ENCODE data around the gene GRK3. TPM values are rescaled to one million over a fixed set of nuclear protein-coding genes. Genes with fewer than 3 reads are reported as not detected.
"Not testable (repeated sequence)": the region's sequence is repeated elsewhere in the genome, so short reads cannot be mapped to it uniquely, and the experiment has no call there.

The GRK3 gene
- total RNA-seq, 1 donor from 2014 or later = 74.9 TPM

- Histone ChIP-seq H3K27me3 (no peaks in the 10 kb centered on the region), H3K4me3 (no peak overlapping the region), H3K4me1 (no peaks in the 10 kb centered on the region), H3K27ac (no peak overlapping the region), H3K36me3 (no peaks in the 10 kb centered on the region), H3K9me3 (no peaks in the 10 kb centered on the region)
- no peak for DNase-seq (ENCODE audit: low spot score in 2 of 2)
- TF ChIP-seq CTCF (IDR thresholded peaks at IDR 0.05) = no peak
- intact Hi-C loops (cut with DNase I) = no loop called here
Observed at GRCh38 chr22:25602445-25602844, 38.0 kb downstream of the GRK3 start.

- intact Hi-C loops (cut with DNase I) = no loop called here
- H3K27me3 ChIP-seq = no peaks in the 10 kb centered on the region
Observed at GRCh38 chr22:25602916-25603315, 38.4 kb downstream of the GRK3 start.

DNA sequence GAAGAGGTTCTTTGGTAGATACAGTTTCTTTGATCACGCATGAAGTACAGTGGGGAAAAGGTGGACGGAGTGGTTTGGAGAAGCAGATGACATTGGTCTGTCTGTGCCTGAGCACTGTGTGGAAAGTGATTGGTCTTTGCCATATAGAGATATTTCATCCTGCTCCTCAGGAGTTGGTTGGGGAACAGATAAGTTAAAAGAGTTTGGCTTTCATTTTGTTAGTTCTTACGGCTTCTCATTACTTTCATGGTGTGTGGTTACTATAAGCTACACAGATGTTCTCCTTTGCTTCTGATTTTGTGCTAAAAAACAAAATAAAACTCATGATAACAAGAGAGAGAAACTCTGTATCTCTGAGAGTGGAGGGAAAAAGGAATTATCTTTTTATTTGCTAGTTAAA lies 40.7 kb downstream of the GRK3 start:
- H3K4me1 ChIP-seq; H3K36me3 ChIP-seq; H3K27ac ChIP-seq; H3K4me3 ChIP-seq; H3K27me3 ChIP-seq; H3K9me3 ChIP-seq; DNase-seq (ENCODE audit: low spot score in 2 of 2); intact Hi-C loops (cut with DNase I): not testable (repeated sequence)

More at GRCh38 chr22:25602916-25603315, 38.4 kb downstream of the GRK3 start:
- Histone ChIP-seq H3K27ac (no peak overlapping the region), H3K36me3 (no peaks in the 10 kb centered on the region), H3K9me3 (no peaks in the 10 kb centered on the region), H3K4me1 (no peaks in the 10 kb centered on the region), H3K4me3 (no peak overlapping the region)
- TF ChIP-seq CTCF (IDR thresholded peaks at IDR 0.05) = no peak
- DNase-seq (ENCODE audit: low spot score in 2 of 2) = no peak

GRCh38 chr22:25605565-25605964 lies 41.1 kb downstream of the GRK3 start:
- DNase-seq (ENCODE audit: low spot score in 2 of 2); H3K27ac ChIP-seq; H3K9me3 ChIP-seq; H3K36me3 ChIP-seq; intact Hi-C loops (cut with DNase I); H3K27me3 ChIP-seq; H3K4me1 ChIP-seq; H3K4me3 ChIP-seq: not testable (repeated sequence)

GRCh38 chr22:25611284-25611683 lies 46.8 kb downstream of the GRK3 start:
- H3K36me3 ChIP-seq; H3K9me3 ChIP-seq; H3K4me1 ChIP-seq; DNase-seq (ENCODE audit: low spot score in 2 of 2); H3K4me3 ChIP-seq; intact Hi-C loops (cut with DNase I); H3K27me3 ChIP-seq; H3K27ac ChIP-seq: not testable (repeated sequence)

- DNase-seq (ENCODE audit: low spot score in 2 of 2); intact Hi-C loops (cut with DNase I); H3K36me3 ChIP-seq; H3K4me1 ChIP-seq; H3K27ac ChIP-seq; H3K27me3 ChIP-seq; H3K9me3 ChIP-seq; H3K4me3 ChIP-seq: not testable (repeated sequence)
Observed at GRCh38 chr22:25613131-25613530, 48.7 kb downstream of the GRK3 start.

GRCh38 chr22:25613558-25613957 lies 49.1 kb downstream of the GRK3 start:
- H3K36me3 ChIP-seq; intact Hi-C loops (cut with DNase I); H3K4me3 ChIP-seq; H3K27ac ChIP-seq; H3K27me3 ChIP-seq; H3K4me1 ChIP-seq; DNase-seq (ENCODE audit: low spot score in 2 of 2); H3K9me3 ChIP-seq: not testable (repeated sequence)

GRCh38 chr22:25614791-25615190 lies 50.3 kb downstream of the GRK3 start:
- H3K4me1 ChIP-seq; H3K9me3 ChIP-seq; H3K36me3 ChIP-seq; H3K27me3 ChIP-seq; H3K4me3 ChIP-seq; DNase-seq (ENCODE audit: low spot score in 2 of 2); intact Hi-C loops (cut with DNase I); H3K27ac ChIP-seq: not testable (repeated sequence)

GRCh38 chr22:25621986-25622385 lies 57.5 kb downstream of the GRK3 start:
- Histone ChIP-seq H3K4me3 (no peak overlapping the region), H3K27ac (no peak overlapping the region), H3K4me1 (no peaks in the 10 kb centered on the region), H3K36me3 (no peaks in the 10 kb centered on the region), H3K27me3 (no peaks in the 10 kb centered on the region), H3K9me3 (no peaks in the 10 kb centered on the region)
- TF ChIP-seq CTCF (IDR thresholded peaks at IDR 0.05) = no peak
- intact Hi-C loops (cut with DNase I) = no loop called here
- no peak for DNase-seq (ENCODE audit: low spot score in 2 of 2)

Measured in ascending aorta (tissue), 2 donors.